ENCODE data around the gene GTF3C5. TPM values are rescaled to one million over a fixed set of nuclear protein-coding genes. Genes with fewer than 3 reads are reported as not detected.

The GTF3C5 gene
- total RNA-seq, 1 experiment from 2014 or later = 60.7 TPM

GRCh38 chr9:133106511-133107244, 75.9 kb downstream of the GTF3C5 start:
- H3K27ac ChIP-seq = no peak overlapping the region
- H3K9me3 ChIP-seq (replicated peaks) = no peaks in the 10 kb centered on the region
- H3K27me3 ChIP-seq (replicated peaks) = no peaks in the 10 kb centered on the region
- H3K4me3 ChIP-seq = no peak overlapping the region
- no peaks in the 10 kb centered on the region for H3K4me1 ChIP-seq (replicated peaks)
- peaks cover 17% of the 10 kb centered on the region for H3K36me3 ChIP-seq
- DNase-seq (ENCODE audit: low read depth in 1 of 2, low spot score in 2 of 2) = no peak

DNA sequence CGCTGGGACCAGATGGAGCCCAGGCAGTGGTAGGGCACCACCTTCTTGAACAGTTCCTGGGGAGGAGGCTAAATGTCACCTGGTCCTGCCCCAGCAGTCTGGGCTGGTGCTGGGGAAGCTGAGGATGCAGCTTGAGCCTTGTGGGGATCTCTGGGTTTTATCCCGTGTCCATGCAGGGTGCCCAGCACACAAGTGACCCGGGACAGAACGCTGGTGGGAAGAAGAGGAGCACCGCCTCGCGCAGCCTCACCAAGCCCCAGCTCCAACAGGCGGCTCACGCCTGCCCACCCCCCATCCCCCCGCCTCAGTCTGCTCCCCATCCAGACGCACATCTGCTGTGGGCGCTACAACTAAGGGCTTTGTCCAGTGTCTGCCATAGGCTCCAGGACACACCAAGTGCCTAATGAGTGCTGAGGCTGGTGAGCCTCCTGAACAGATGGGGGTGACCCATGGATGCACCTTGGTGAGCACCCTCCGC, 76.5 kb downstream of the GTF3C5 start:
- Histone ChIP-seq H3K27ac (no peak overlapping the region), H3K27me3 (replicated peaks) (no peaks in the 10 kb centered on the region), H3K4me1 (replicated peaks) (no peaks in the 10 kb centered on the region), H3K9me3 (replicated peaks) (no peaks in the 10 kb centered on the region), H3K4me3 (no peak overlapping the region), H3K36me3 (peaks cover 11% of the 10 kb centered on the region)
- DNase-seq (ENCODE audit: low read depth in 1 of 2, low spot score in 2 of 2) = no peak

Other genes starting within 250 kb of the GTF3C5 start
- gene AK8, start 152.7 kb upstream of the GTF3C5 start, total RNA-seq (2014; rRNA removed; shearing (Covaris generic)) = 0.13 TPM in 1 of 2 replicates, not detected in the other
- 1.2 and 1.8 TPM in 2 replicates for gene SPACA9, start 152.1 kb upstream of the GTF3C5 start, total RNA-seq (2014; rRNA removed; shearing (Covaris generic))
- gene TSC1, start 86.4 kb upstream of the GTF3C5 start, total RNA-seq (2014; rRNA removed; shearing (Covaris generic)) = 44.0 and 54.5 TPM in 2 replicates
- gene GFI1B, start 52.3 kb upstream of the GTF3C5 start, total RNA-seq (2014; rRNA removed; shearing (Covaris generic)) = 0.05 TPM in 1 of 2 replicates, not detected in the other
- gene CEL, start 31.0 kb downstream of the GTF3C5 start, total RNA-seq (2014; rRNA removed; shearing (Covaris generic)) = 0.61 TPM in 1 of 2 replicates, not detected in the other
- gene RALGDS, start 90.2 kb downstream of the GTF3C5 start, total RNA-seq (2014; rRNA removed; shearing (Covaris generic)) = 8.6 and 11.4 TPM in 2 replicates
- gene GBGT1, start 132.9 kb downstream of the GTF3C5 start, total RNA-seq (2014; rRNA removed; shearing (Covaris generic)) = not detected in 2 replicates
- not detected in 2 replicates for gene OBP2B, start 178.3 kb downstream of the GTF3C5 start, total RNA-seq (2014; rRNA removed; shearing (Covaris generic))
- gene ABO, start 244.2 kb downstream of the GTF3C5 start, total RNA-seq (2014; rRNA removed; shearing (Covaris generic)) = not detected in 2 replicates

Data from SJSA1 (cell line).